Germinal center (tissue), 1 donor: ENCODE measurements around the gene BAHCC1.

Experiments used
- DNase-seq: peaks from one replicate; pipeline ENCODE4 v3.0.0; 2012; ENCODE audit warnings: mixed read lengths, low spot score

BAHCC1 gene

GRCh38 chr17:81461607-81462500, 66.6 kb downstream of the BAHCC1 start:
- DNase-seq: no peak

- DNase-seq: no peak
Measured at GRCh38 chr17:81462506-81463125, 67.4 kb downstream of the BAHCC1 start.

- no peak for DNase-seq
Measured at GRCh38 chr17:81463506-81463905, 68.2 kb downstream of the BAHCC1 start.

- DNase-seq: no peak
Measured at GRCh38 chr17:81464586-81464985, 69.3 kb downstream of the BAHCC1 start.

GRCh38 chr17:81465910-81466309, 70.7 kb downstream of the BAHCC1 start:
- no peak for DNase-seq

GRCh38 chr17:81466564-81467472, 71.6 kb downstream of the BAHCC1 start:
- no peak for DNase-seq

GRCh38 chr17:81468111-81468769, 73.0 kb downstream of the BAHCC1 start:
- no peak for DNase-seq

GRCh38 chr17:81468770-81469121, 73.5 kb downstream of the BAHCC1 start:
- DNase-seq: no peak

- DNase-seq: no peak
Measured at GRCh38 chr17:81469266-81469665, 74.0 kb downstream of the BAHCC1 start.

GRCh38 chr17:81470270-81470943, 75.2 kb downstream of the BAHCC1 start:
- no peak for DNase-seq

- no peak for DNase-seq
Measured at GRCh38 chr17:81470944-81471817, 75.9 kb downstream of the BAHCC1 start.

- DNase-seq: no peak
Measured at GRCh38 chr17:81471818-81472456, 76.7 kb downstream of the BAHCC1 start.

- no peak for DNase-seq
Measured at GRCh38 chr17:81473019-81473418, 77.8 kb downstream of the BAHCC1 start.

- no peak for DNase-seq
Measured at GRCh38 chr17:81474958-81475357, 79.7 kb downstream of the BAHCC1 start.

- DNase-seq: no peak
Measured at GRCh38 chr17:81476097-81476496, 80.8 kb downstream of the BAHCC1 start.

- DNase-seq: no peak
Measured at GRCh38 chr17:81476635-81477034, 81.4 kb downstream of the BAHCC1 start.

GRCh38 chr17:81477173-81477572, 81.9 kb downstream of the BAHCC1 start:
- no peak for DNase-seq

- no peak for DNase-seq
Measured at GRCh38 chr17:81478119-81478518, 82.9 kb downstream of the BAHCC1 start.

- no peak for DNase-seq
Measured at GRCh38 chr17:81479175-81480071, 84.2 kb downstream of the BAHCC1 start.
